Loucy (cell line): ENCODE measurements around the gene TCOF1.

Experiments used
- EZH2phosphoT487 ChIP-seq: fragments of 200-600 bp; IDR thresholded peaks from 2 replicates; pipeline ENCODE4 v1.6.1; 2018; ENCODE audit warnings: antibody characterized with exemption, mild to moderate bottlenecking, moderate library complexity, borderline replicate concordance
- TF ChIP-seq, protein P1 (sequence below): fragments of 200-600 bp; sonication (generic); conservative IDR thresholded peaks from 2 replicates; pipeline ENCODE4 v1.5.1; 2014; ENCODE audit warnings: mild to moderate bottlenecking, antibody characterized with exemption, low read length

DNA sequence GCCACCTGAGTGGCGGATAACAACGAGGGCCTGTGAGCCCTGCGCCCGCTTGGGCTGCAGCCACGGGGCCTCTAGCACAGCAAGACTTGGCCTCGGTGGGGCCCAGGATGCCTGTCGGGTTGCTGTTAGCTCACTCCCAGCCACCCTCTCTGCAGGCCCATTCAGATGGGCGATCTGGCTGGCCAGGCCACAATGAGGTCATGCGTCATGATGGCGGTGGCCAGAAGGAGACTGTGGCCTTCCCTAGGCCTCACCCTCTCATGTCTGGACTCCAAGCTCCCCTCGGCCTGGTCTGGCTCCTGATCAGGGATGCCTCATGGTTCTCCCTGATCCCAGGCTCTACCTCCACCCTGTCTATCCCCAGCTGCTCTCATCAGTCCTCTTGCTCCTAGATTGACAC lies 19.0 kb upstream of the TCOF1 start:
- TF ChIP-seq, protein P1, sequence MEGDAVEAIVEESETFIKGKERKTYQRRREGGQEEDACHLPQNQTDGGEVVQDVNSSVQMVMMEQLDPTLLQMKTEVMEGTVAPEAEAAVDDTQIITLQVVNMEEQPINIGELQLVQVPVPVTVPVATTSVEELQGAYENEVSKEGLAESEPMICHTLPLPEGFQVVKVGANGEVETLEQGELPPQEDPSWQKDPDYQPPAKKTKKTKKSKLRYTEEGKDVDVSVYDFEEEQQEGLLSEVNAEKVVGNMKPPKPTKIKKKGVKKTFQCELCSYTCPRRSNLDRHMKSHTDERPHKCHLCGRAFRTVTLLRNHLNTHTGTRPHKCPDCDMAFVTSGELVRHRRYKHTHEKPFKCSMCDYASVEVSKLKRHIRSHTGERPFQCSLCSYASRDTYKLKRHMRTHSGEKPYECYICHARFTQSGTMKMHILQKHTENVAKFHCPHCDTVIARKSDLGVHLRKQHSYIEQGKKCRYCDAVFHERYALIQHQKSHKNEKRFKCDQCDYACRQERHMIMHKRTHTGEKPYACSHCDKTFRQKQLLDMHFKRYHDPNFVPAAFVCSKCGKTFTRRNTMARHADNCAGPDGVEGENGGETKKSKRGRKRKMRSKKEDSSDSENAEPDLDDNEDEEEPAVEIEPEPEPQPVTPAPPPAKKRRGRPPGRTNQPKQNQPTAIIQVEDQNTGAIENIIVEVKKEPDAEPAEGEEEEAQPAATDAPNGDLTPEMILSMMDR, result no peak
- no peak for TF ChIP-seq EZH2phosphoT487
